ENCODE data around the gene VIL1. TPM values are rescaled to one million over a fixed set of nuclear protein-coding genes. Genes with fewer than 3 reads are reported as not detected.
A peak's percentile ranks its signal among the peaks of the same experiment; 100 is the strongest.

VIL1 gene
- total and polyA plus RNA-seq, 8 donors, result 0.29 to 1.8 (median 1.2) TPM; not detected in 1

GRCh38 chr2:218472988-218473387 is 54.1 kb downstream of the VIL1 start:
- Histone ChIP-seq H3K27ac (peak overlapping the region in 1 of 2 donors; percentile 55), H3K4me1 (peaks cover 0 to 28% of the 10 kb centered on the region in 2 donors), H3K9me3 (no peaks in the 10 kb centered on the region), H3K36me3 (peaks cover 0 to 38% of the 10 kb centered on the region in 2 donors), H3K27me3 (no peaks in the 10 kb centered on the region), H3K4me3 (no peak overlapping the region)
- DNase-seq (no peak), ATAC-seq (no peak)
- no peak for TF ChIP-seq CTCF (IDR thresholded peaks at IDR 0.05)
- intact Hi-C loops (cut with DNase I), result no loop called here

GRCh38 chr2:218474527-218474926 is 55.6 kb downstream of the VIL1 start:
- H3K4me3 ChIP-seq, result no peak overlapping the region
- intact Hi-C loops (cut with DNase I), result no loop called here
- peaks cover 0 to 44% of the 10 kb centered on the region in 2 donors for H3K36me3 ChIP-seq

GRCh38 chr2:218476676-218477075 is 57.8 kb downstream of the VIL1 start:
- no peak overlapping the region for H3K4me3 ChIP-seq
- intact Hi-C loops (cut with DNase I), result no loop called here
- peaks cover 0 to 55% of the 10 kb centered on the region in 2 donors for H3K36me3 ChIP-seq
- no peak overlapping the region for H3K27ac ChIP-seq
- H3K9me3 ChIP-seq, result no peaks in the 10 kb centered on the region
- H3K4me1 ChIP-seq, result peaks cover 0 to 16% of the 10 kb centered on the region in 2 donors
- no peaks in the 10 kb centered on the region for H3K27me3 ChIP-seq
- no peak for TF ChIP-seq CTCF (IDR thresholded peaks at IDR 0.05)
- DNase-seq, result peak in 1 of 4 donors; percentile 24
- ATAC-seq, result no peak

More at GRCh38 chr2:218474527-218474926, 55.6 kb downstream of the VIL1 start:
- TF ChIP-seq CTCF (IDR thresholded peaks at IDR 0.05), result no peak
- Histone ChIP-seq H3K4me1 (peaks cover 0 to 28% of the 10 kb centered on the region in 2 donors), H3K27ac (no peak overlapping the region), H3K9me3 (no peaks in the 10 kb centered on the region), H3K27me3 (no peaks in the 10 kb centered on the region)
- DNase-seq, result no peak
- ATAC-seq, result no peak

GRCh38 chr2:218477247-218477646 is 58.3 kb downstream of the VIL1 start:
- DNase-seq, result no peak
- peaks cover 0 to 10% of the 10 kb centered on the region in 2 donors for H3K4me1 ChIP-seq
- intact Hi-C loops (cut with DNase I), result no loop called here
- H3K36me3 ChIP-seq, result peaks cover 0 to 54% of the 10 kb centered on the region in 2 donors
- H3K27me3 ChIP-seq, result no peaks in the 10 kb centered on the region
- TF ChIP-seq CTCF (IDR thresholded peaks at IDR 0.05), result no peak
- H3K9me3 ChIP-seq, result no peaks in the 10 kb centered on the region
- ATAC-seq, result no peak
- H3K4me3 ChIP-seq, result no peak overlapping the region
- H3K27ac ChIP-seq, result no peak overlapping the region

- no peaks in the 10 kb centered on the region for H3K9me3 ChIP-seq
- H3K36me3 ChIP-seq, result peaks cover 0 to 51% of the 10 kb centered on the region in 2 donors
- no peaks in the 10 kb centered on the region for H3K4me1 ChIP-seq
- H3K4me3 ChIP-seq, result no peak overlapping the region
- no peak for TF ChIP-seq CTCF (IDR thresholded peaks at IDR 0.05)
- DNase-seq (no peak), ATAC-seq (no peak)
- H3K27me3 ChIP-seq, result no peaks in the 10 kb centered on the region
- intact Hi-C loops (cut with DNase I), result no loop called here
- no peak overlapping the region for H3K27ac ChIP-seq
These were observed 59.6 kb downstream of the VIL1 start for GRCh38 chr2:218478544-218478943.
